Upper lobe of right lung (tissue), 1 donor: ENCODE results near the gene DOK3. TPM values are rescaled to one million over a fixed set of nuclear protein-coding genes. Genes with fewer than 3 reads are reported as not detected.

Experiments used
- ATAC-seq: fragments of 200-7000 bp; cut with Tn5 transposase; one replicate; pipeline ENCODE4 v1.9.1; 2020; ENCODE audit warnings: mild to moderate bottlenecking, moderate library complexity
- DNase-seq: peaks from one replicate; pipeline ENCODE4 v3.0.0-alpha.2; 2020
- H3K27ac ChIP-seq: fragments of 200-600 bp; one replicate; pipeline ENCODE4 v1.8.0; 2022
- H3K27me3 ChIP-seq: fragments of 200-600 bp; one replicate; pipeline ENCODE4 v1.8.0; 2022; ENCODE audit warnings: mild to moderate bottlenecking
- H3K36me3 ChIP-seq: fragments of 200-600 bp; one replicate; pipeline ENCODE4 v1.8.0; 2022
- H3K4me1 ChIP-seq: fragments of 200-600 bp; one replicate; pipeline ENCODE4 v1.8.0; 2022
- H3K4me3 ChIP-seq: fragments of 200-600 bp; one replicate; pipeline ENCODE4 v1.8.0; 2022; ENCODE audit warnings: mild to moderate bottlenecking
- H3K9me3 ChIP-seq: fragments of 200-600 bp; one replicate; pipeline ENCODE4 v1.8.0; 2022
- intact Hi-C: fragments of 100-400 bp; cut with DNase I; formaldehyde crosslinking; loops from one replicate; pipeline ENCODE4 v1.11.0; 2022
- total RNA-seq: library from RNA; stranded (reverse); fragmentation: NEBNext Ultra II Directional; extraction: Animal tissue kit (Norgen Biotek cat#: 25700); gene quantifications from one replicate; pipeline ENCODE4 v1.2.1, GENCODE V29; 2021
- TF ChIP-seq, protein P1 (sequence below): fragments of 200-600 bp; IDR thresholded peaks from one replicate; pipeline ENCODE4 v1.8.0; 2022; ENCODE audit warnings: antibody characterized with exemption
- donor health status: DM: no; HTN: yes; CAD: no; lungs with severe emphysema.

Gene DOK3
- total RNA-seq, 1 donor from 2014 or later, result 45.6 TPM

DNA sequence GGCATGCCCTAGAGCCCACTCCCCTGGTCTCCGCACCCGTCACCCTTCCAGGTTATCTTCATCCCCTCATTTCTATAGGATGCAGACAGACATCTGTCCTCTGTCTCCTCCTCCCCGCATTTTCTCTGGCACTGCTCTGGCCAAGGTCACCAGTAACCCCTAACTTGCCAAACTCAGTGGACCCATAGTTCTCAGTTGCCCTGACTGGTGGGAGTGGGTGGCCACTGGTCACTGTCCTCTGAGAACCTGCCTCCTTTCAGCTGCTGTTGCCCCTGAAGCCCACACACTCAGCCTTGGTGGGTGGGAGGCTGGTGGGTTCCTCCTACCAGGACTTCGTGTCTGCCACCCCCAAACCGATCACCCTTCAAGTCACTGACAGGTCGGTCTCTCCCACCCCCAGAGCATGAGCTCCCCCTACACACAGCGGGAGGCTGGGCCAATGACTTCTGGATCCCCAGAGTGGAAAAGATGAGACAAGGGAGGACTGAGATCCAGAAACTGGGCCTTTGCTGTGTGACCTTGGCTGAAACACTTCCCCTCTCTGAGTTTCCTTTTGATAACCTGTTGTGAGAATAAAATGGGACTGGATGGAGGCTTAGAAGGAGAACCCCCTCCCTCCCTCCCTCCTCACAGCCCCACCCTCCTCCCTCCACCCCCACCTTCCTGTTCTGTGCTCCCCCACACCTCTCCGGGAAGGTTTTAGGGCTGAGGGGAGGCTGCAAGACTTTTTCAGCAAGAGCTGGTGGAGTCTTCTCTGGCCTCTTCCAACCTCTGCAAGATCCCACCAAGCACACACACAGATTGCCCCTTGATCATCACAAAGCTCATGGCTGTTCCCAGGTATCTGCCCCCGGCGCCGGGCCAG lies 33.8 kb downstream of the DOK3 start:
- intact Hi-C loops, result no loop called here
- DNase-seq, result no peak
- no peaks in the 10 kb centered on the region for H3K36me3 ChIP-seq
- TF ChIP-seq, protein P1, sequence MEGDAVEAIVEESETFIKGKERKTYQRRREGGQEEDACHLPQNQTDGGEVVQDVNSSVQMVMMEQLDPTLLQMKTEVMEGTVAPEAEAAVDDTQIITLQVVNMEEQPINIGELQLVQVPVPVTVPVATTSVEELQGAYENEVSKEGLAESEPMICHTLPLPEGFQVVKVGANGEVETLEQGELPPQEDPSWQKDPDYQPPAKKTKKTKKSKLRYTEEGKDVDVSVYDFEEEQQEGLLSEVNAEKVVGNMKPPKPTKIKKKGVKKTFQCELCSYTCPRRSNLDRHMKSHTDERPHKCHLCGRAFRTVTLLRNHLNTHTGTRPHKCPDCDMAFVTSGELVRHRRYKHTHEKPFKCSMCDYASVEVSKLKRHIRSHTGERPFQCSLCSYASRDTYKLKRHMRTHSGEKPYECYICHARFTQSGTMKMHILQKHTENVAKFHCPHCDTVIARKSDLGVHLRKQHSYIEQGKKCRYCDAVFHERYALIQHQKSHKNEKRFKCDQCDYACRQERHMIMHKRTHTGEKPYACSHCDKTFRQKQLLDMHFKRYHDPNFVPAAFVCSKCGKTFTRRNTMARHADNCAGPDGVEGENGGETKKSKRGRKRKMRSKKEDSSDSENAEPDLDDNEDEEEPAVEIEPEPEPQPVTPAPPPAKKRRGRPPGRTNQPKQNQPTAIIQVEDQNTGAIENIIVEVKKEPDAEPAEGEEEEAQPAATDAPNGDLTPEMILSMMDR, result no peak
- no peak overlapping the region for H3K27ac ChIP-seq
- H3K27me3 ChIP-seq, result no peaks in the 10 kb centered on the region
- H3K4me1 ChIP-seq, result peaks cover 35% of the 10 kb centered on the region
- H3K9me3 ChIP-seq, result no peaks in the 10 kb centered on the region
- ATAC-seq, result no peak
- H3K4me3 ChIP-seq, result no peak overlapping the region

DNA sequence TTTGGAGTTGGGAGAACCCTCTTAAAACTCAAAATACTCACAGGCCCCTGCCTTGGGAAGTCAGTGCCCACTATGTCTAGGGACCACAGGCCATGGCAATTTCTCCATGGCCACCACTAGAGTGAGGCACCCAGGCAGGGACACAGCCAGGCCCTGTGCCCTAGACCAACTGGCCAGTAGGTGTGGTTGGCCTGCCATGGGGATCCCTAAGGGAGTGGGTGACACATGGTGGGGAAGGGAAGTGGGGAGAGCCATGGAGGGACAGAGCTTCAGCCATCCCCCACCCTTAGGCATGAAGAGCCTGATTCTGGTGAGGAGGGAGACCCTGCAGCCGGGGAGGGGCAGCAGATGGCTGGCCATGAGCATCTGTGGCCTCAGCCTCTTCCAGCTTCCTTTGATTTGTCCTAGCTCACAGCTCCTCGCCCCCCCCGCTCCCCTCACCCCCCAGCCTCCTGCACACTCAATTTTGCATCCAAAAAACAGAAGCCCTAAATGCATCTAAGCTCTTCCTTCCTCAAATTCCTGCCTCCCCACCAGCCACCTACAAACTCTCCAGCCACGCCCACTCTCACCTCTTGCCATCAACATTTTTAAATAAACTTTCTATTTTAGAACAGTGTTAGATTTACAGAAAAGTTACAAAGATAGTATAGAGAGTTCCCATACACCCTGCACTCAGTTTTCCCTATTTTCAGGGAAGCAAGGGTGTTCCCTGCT lies 34.6 kb downstream of the DOK3 start:
- no peaks in the 10 kb centered on the region for H3K27me3 ChIP-seq
- H3K4me1 ChIP-seq, result peaks cover 33% of the 10 kb centered on the region
- intact Hi-C loops, result no loop called here

DNA sequence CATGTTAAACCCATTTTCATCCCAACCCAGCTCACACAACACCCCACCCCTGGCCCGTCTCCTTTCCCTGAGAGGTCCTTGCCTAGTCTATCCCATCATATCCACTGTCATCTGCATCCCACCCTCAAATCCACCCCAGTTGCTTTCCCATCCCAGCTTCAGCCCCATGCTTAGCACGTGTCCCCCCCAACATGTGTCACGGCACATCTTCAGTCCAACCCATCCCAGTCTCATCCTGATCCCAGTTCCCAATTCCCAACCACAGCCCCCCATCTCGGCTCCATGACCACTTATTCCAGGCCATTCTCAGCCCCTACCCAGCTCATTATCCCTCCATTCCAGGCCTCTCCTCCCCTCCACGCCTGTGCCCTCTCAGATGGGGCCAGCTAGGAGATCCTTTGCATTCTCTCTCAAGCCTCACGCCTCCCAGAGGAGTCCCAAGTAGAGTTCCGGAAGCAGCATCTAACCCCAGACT lies 35.6 kb downstream of the DOK3 start:
- H3K4me1 ChIP-seq, result peaks cover 23% of the 10 kb centered on the region
- intact Hi-C loops, result no loop called here
- no peaks in the 10 kb centered on the region for H3K9me3 ChIP-seq
- TF ChIP-seq, protein P1, result no peak
- no peak overlapping the region for H3K4me3 ChIP-seq
- no peaks in the 10 kb centered on the region for H3K27me3 ChIP-seq
- no peaks in the 10 kb centered on the region for H3K36me3 ChIP-seq
- ATAC-seq (no peak), DNase-seq (no peak)
- no peak overlapping the region for H3K27ac ChIP-seq

More for the DNA sequence above, 34.6 kb downstream of the DOK3 start:
- DNase-seq (no peak), ATAC-seq (no peak)
- Histone ChIP-seq H3K36me3 (no peaks in the 10 kb centered on the region), H3K9me3 (no peaks in the 10 kb centered on the region), H3K27ac (no peak overlapping the region), H3K4me3 (no peak overlapping the region)
- TF ChIP-seq, protein P1, result no peak

DNA sequence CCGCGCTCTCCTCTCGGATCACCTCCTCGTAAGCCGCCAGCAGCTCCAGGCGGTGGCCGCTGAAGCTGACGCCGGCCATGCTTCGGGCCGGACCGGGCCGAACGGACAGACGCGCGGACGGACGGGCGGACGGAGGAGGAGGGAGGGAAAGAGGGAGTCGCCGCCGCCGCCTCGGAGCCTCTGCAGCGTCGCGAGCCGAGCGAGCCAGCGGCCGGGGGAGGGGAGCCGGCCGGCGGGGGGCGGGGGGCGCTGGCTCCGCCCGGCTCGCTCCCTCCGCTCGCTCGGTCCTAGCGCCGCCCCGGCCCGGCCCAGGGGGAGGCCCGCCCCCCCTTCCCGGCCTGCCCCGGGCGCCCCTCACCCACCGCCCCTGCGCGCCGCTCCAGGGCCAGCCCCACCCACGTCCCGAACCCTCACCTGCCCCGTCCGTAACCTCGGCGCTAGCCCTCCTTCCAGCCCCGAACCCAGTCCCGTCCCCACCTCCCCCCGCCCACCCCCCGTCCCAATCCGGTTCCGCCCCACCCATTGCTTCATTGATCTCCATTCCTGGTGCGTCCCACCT lies 36.1 kb downstream of the DOK3 start, which contains the start of gene DBN1:
Gene DBN1, minus strand, starts transcription at position 192 of the 559 bp plus-strand sequence. Its CDS starts 113 bp downstream, at position 79.
- H3K27ac ChIP-seq, result peak within 1 kb of the TSS; percentile 68
- intact Hi-C loops, result no loop called here
- H3K27me3 ChIP-seq, result no peaks in the 10 kb centered on the region
- no peaks in the 10 kb centered on the region for H3K36me3 ChIP-seq
- DNase-seq, result peak; percentile 75
- ATAC-seq, result peak; percentile 73
- H3K4me1 ChIP-seq, result peaks cover 18% of the 10 kb centered on the region
- TF ChIP-seq, protein P1, result no peak
- peak within 1 kb of the TSS; percentile 69 for H3K4me3 ChIP-seq
- no peaks in the 10 kb centered on the region for H3K9me3 ChIP-seq
